Progenitor cell of endocrine pancreas (in vitro differentiated cells): ENCODE results near the gene POU3F1. TPM values are rescaled to one million over a fixed set of nuclear protein-coding genes. Genes with fewer than 3 reads are reported as not detected.

Experiments used
- DNase-seq: peaks from one replicate; pipeline ENCODE4 v3.0.0; 2021; ENCODE audit warnings: low spot score; ENCODE audit not compliant: unreplicated experiment
- H3K27ac Mint-ChIP-seq: 2 replicates; pipeline ENCODE4 v1.8.0; 2021; ENCODE audit warnings: mild to moderate bottlenecking, moderate library complexity, mixed read lengths
- H3K27me3 Mint-ChIP-seq: 2 replicates; pipeline ENCODE4 v1.8.0; 2021; ENCODE audit warnings: mixed read lengths
- H3K36me3 Mint-ChIP-seq: 2 replicates; pipeline ENCODE4 v1.8.0; 2022; ENCODE audit warnings: mixed read lengths; ENCODE audit not compliant: insufficient read depth
- H3K4me1 Mint-ChIP-seq: 2 replicates; pipeline ENCODE4 v1.8.0; 2021; ENCODE audit warnings: low read depth, mixed read lengths
- H3K4me3 Mint-ChIP-seq: 2 replicates; pipeline ENCODE4 v1.8.0; 2021; ENCODE audit warnings: low read depth, mild to moderate bottlenecking, moderate library complexity, mixed read lengths
- H3K9me3 Mint-ChIP-seq: 2 replicates; pipeline ENCODE4 v1.8.0; 2021; ENCODE audit warnings: low read depth, mixed read lengths
- CTCF ChIP-seq: fragments of 200-600 bp; sonication (generic); IDR thresholded peaks from one replicate; pipeline ENCODE4 v1.5.0; 2021; ENCODE audit warnings: antibody characterized with exemption, mild to moderate bottlenecking; ENCODE audit not compliant: unreplicated experiment
- total RNA-seq: library from RNA; stranded (reverse); gene quantifications from 2 replicates; pipeline ENCODE4 v1.2.1, GENCODE V29; 2021

POU3F1 gene
- total RNA-seq, 1 donor from 2014 or later, result 0.43 TPM

- no peak for TF ChIP-seq CTCF
- H3K9me3 Mint-ChIP-seq, result no peaks in the 10 kb centered on the region
- no peak overlapping the region for H3K4me3 Mint-ChIP-seq
Measured at GRCh38 chr1:38061290-38061689, 14.7 kb upstream of the POU3F1 start.

DNA sequence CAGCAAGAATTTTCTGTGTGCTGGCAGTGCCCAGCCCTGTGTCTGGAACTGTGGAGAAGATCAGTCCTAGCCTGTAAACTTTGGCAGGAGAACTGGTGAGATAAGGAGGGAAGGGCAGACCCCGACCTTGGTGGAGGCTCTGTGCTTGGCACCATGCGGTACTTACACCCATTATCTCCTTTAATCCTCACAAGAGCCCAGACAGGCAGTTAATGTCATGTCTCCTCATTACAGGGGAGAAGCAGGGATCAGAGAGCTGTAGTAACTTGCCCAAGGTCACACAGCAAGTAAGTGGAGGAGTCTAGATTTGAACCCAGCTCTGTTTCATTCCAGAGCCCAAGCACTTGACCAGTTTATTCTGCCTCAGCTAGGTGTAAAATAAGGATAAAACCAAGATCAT lies 13.9 kb upstream of the POU3F1 start:
- TF ChIP-seq CTCF, result no peak
- Mint-ChIP-seq H3K36me3 (no peaks in the 10 kb centered on the region), H3K4me3 (no peak overlapping the region), H3K27me3 (peaks cover 27% of the 10 kb centered on the region), H3K27ac (no peak overlapping the region), H3K4me1 (no peaks in the 10 kb centered on the region), H3K9me3 (no peaks in the 10 kb centered on the region)
- no peak for DNase-seq

More at GRCh38 chr1:38061290-38061689, 14.7 kb upstream of the POU3F1 start:
- Mint-ChIP-seq H3K4me1 (no peaks in the 10 kb centered on the region), H3K27ac (no peak overlapping the region), H3K27me3 (peaks cover 25% of the 10 kb centered on the region), H3K36me3 (no peaks in the 10 kb centered on the region)
- DNase-seq, result no peak

- DNase-seq, result no peak
- no peaks in the 10 kb centered on the region for H3K36me3 Mint-ChIP-seq
- H3K9me3 Mint-ChIP-seq, result no peaks in the 10 kb centered on the region
- no peaks in the 10 kb centered on the region for H3K4me1 Mint-ChIP-seq
- H3K27ac Mint-ChIP-seq, result no peak overlapping the region
- H3K4me3 Mint-ChIP-seq, result no peak overlapping the region
- TF ChIP-seq CTCF, result no peak
- peaks cover 33% of the 10 kb centered on the region for H3K27me3 Mint-ChIP-seq
Measured at GRCh38 chr1:38059635-38060250, 13.2 kb upstream of the POU3F1 start.

DNA sequence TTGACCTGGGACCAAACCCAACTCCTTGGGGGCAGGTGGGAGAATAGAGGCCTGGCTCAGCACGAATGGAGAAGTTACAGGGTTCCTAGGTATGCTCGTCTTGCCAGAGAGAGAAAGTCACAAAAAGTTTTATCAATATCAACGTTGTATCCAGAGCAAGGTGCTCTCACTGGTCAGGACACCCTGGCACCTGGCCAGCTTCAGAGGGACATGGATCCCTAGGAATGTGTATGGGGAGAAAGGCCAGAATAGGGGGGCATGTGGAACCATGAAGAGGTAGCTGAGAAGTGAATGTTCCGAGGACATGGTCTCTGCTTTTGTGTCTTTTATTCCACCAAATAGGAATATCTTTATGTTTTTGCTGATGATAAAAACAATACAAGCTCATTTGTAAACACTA lies 9.4 kb upstream of the POU3F1 start:
- Mint-ChIP-seq H3K27ac (no peak overlapping the region), H3K4me3 (no peak overlapping the region), H3K4me1 (no peaks in the 10 kb centered on the region), H3K9me3 (no peaks in the 10 kb centered on the region), H3K27me3 (peaks cover 51% of the 10 kb centered on the region), H3K36me3 (no peaks in the 10 kb centered on the region)
- no peak for TF ChIP-seq CTCF
- DNase-seq, result no peak

- peaks cover 52% of the 10 kb centered on the region for H3K27me3 Mint-ChIP-seq
- no peak for TF ChIP-seq CTCF
Measured at GRCh38 chr1:38055398-38055797, 8.8 kb upstream of the POU3F1 start.

More at GRCh38 chr1:38055398-38055797, 8.8 kb upstream of the POU3F1 start:
- DNase-seq, result no peak
- Mint-ChIP-seq H3K4me3 (no peak overlapping the region), H3K9me3 (no peaks in the 10 kb centered on the region), H3K4me1 (no peaks in the 10 kb centered on the region), H3K27ac (no peak overlapping the region), H3K36me3 (no peaks in the 10 kb centered on the region)
